Chondrocyte (in vitro differentiated cells): Measurements from ENCODE around the gene S100A13. TPM values are rescaled to one million over a fixed set of nuclear protein-coding genes. Genes with fewer than 3 reads are reported as not detected.

ENCODE experiments used
- DNase-seq: peaks from one replicate; pipeline ENCODE4 v3.0.0; 2021; ENCODE audit warnings: mixed read lengths, low spot score
- H3K27ac Mint-ChIP-seq: one replicate; pipeline ENCODE4 v1.8.0; 2021; ENCODE audit warnings: mild to moderate bottlenecking, moderate library complexity, mixed read lengths; ENCODE audit not compliant: unreplicated experiment
- H3K27me3 Mint-ChIP-seq: 2 replicates; pipeline ENCODE4 v1.8.0; 2021; ENCODE audit warnings: low read depth, mixed read lengths
- H3K36me3 Mint-ChIP-seq: 2 replicates; pipeline ENCODE4 v1.8.0; 2021; ENCODE audit warnings: low read depth, mixed read lengths
- H3K4me1 Mint-ChIP-seq: 2 replicates; pipeline ENCODE4 v1.8.0; 2021; ENCODE audit warnings: low read depth, mild to moderate bottlenecking, mixed read lengths
- H3K4me3 Mint-ChIP-seq: one replicate; pipeline ENCODE4 v1.8.0; 2021; ENCODE audit warnings: mild to moderate bottlenecking, moderate library complexity, mixed read lengths; ENCODE audit not compliant: unreplicated experiment
- H3K9me3 Mint-ChIP-seq: 2 replicates; pipeline ENCODE4 v1.8.0; 2021; ENCODE audit warnings: low read depth, mixed read lengths
- total RNA-seq: library from RNA; stranded (reverse); gene quantifications from 3 replicates; pipeline ENCODE4 v1.2.1, GENCODE V29; 2021
- TF ChIP-seq, protein P1 (sequence below): fragments of 200-600 bp; sonication (generic); IDR thresholded peaks from 2 replicates; pipeline ENCODE4 v1.5.0; 2021; ENCODE audit warnings: antibody characterized with exemption, mild to moderate bottlenecking, moderate library complexity

The S100A13 gene
- total RNA-seq, 1 donor from 2014 or later, result 113 TPM

DNA sequence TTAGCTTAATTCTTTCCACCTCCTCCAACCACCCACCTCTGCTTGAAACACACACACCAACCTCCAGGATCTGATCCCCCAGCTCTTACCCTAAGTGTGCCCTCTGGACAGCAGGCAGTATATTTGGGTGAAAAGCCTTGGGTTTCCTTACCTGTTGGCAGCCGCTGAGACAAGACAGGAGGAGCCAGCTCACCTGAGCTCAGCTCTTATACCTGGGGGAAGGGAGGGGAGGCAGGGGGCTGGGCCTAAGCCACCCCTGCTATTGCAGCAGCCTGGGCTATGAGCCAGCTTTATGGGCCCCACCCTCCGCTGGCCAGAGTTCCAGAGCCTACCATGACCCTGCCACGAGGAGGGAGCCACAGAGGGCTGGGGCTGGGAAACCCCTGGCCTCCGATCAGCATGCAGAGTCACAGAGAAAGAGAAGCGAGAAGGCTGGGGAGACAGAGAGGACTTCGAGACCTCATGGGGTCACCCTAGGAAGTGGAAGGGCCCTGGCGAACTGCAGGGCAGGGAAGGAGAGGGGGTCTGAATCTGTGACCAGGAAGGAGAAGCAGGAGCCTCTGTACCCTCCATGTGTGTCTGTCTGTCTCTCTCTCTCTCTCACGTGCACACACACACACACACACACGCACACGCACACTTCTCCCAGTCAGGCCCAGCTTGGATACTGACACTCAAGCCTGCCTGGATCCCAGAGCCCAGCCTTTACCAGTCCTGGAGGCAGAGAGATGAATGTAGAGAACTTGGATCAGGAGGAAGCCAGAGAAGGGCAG, 11.0 kb downstream of the S100A13 start, which contains the start of gene S100A14:
S100A14 (minus strand) TSS at position 182 of the 773 bp plus-strand sequence. CDS start 467 bp downstream, outside the sequence.
- peaks cover 10% of the 10 kb centered on the region for H3K36me3 Mint-ChIP-seq
- peaks cover 21% of the 10 kb centered on the region for H3K4me1 Mint-ChIP-seq
- H3K27me3 Mint-ChIP-seq, result no peaks in the 10 kb centered on the region
- H3K27ac Mint-ChIP-seq, result peak within 1 kb of the TSS; percentile 57
- no peak within 1 kb of the TSS for H3K4me3 Mint-ChIP-seq
- no peak for DNase-seq
- TF ChIP-seq, protein P1, sequence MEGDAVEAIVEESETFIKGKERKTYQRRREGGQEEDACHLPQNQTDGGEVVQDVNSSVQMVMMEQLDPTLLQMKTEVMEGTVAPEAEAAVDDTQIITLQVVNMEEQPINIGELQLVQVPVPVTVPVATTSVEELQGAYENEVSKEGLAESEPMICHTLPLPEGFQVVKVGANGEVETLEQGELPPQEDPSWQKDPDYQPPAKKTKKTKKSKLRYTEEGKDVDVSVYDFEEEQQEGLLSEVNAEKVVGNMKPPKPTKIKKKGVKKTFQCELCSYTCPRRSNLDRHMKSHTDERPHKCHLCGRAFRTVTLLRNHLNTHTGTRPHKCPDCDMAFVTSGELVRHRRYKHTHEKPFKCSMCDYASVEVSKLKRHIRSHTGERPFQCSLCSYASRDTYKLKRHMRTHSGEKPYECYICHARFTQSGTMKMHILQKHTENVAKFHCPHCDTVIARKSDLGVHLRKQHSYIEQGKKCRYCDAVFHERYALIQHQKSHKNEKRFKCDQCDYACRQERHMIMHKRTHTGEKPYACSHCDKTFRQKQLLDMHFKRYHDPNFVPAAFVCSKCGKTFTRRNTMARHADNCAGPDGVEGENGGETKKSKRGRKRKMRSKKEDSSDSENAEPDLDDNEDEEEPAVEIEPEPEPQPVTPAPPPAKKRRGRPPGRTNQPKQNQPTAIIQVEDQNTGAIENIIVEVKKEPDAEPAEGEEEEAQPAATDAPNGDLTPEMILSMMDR, result no peak
- H3K9me3 Mint-ChIP-seq, result no peaks in the 10 kb centered on the region

DNA sequence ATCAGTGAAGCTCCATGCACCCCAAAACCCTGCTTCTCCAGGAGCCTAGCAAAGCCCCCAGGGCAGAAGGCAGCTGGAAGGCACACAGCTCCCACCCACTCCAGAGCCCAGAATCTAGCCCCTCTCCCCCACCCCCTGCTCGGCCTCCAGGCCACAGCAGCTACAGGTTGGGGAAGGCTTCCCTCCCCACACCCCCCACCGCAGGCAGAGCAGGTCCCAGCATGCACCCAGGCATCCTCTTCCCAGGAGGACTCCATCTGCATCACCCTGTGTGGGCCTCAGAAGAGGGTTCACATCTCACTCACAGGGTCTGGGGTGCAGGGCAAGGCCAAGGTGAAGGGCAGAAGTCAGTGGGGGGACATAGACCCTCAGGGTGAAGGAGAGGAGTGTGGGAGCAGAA, 11.9 kb downstream of the S100A13 start:
- TF ChIP-seq, protein P1, result no peak
- DNase-seq, result no peak
- no peaks in the 10 kb centered on the region for H3K27me3 Mint-ChIP-seq
- H3K4me3 Mint-ChIP-seq, result no peak overlapping the region
- H3K4me1 Mint-ChIP-seq, result peaks cover 29% of the 10 kb centered on the region
- no peak overlapping the region for H3K27ac Mint-ChIP-seq
- H3K9me3 Mint-ChIP-seq, result no peaks in the 10 kb centered on the region
- H3K36me3 Mint-ChIP-seq, result peaks cover 7% of the 10 kb centered on the region

DNA sequence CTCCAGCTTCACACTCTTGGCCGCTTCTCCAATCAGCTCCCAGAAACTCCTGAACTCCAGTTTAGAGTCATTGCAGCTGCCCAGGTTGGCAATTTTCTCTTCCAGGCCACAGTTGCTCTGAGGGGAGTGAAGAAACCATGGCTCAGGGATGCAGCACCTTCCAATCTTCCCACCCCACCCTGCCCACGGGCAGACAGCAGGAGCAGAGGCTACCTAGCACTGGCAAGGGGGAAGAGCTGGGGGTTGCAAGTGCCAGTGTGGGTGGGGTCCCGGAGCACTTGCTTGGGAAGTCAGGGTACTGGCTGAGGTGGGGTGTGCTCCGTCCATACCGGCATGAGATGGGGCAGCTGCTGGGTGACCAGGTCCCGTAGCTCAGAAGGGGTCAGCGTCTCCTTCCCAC, 12.4 kb downstream of the S100A13 start:
- H3K9me3 Mint-ChIP-seq, result no peaks in the 10 kb centered on the region
- TF ChIP-seq, protein P1, result no peak
- H3K27ac Mint-ChIP-seq, result no peak overlapping the region
- H3K27me3 Mint-ChIP-seq, result no peaks in the 10 kb centered on the region
- peaks cover 34% of the 10 kb centered on the region for H3K4me1 Mint-ChIP-seq
- no peak overlapping the region for H3K4me3 Mint-ChIP-seq
- peaks cover 7% of the 10 kb centered on the region for H3K36me3 Mint-ChIP-seq
- no peak for DNase-seq

DNA sequence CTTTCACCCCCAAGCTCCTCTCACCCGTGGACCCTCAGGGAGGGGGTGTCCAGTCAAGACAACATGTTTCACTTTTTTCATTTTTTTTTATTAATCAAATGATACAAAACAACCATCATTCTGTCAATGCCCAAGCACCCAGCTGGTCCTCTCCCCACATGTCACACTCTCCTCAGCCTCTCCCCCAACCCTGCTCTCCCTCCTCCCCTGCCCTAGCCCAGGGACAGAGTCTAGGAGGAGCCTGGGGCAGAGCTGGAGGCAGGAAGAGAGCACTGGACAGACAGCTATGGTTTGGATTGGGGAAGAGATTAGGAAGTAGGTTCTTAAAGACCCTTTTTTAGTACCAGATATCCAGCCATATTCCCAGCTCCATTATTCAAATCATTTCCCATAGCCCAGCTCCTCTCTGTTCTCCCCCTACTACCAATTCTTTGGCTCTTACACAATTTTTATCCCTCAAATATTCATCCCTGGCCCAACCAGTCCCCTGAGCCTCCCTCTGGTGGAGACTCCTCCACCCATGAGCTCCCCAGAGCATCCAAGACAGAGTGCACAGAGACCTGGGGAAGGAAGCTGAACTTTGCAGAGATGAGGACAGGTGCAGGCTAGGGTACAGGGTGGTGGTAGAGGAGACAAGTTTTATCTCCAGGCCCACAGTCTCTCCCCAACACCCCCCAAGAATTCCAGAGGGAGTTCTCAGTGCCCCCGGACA, 13.0 kb downstream of the S100A13 start:
- Mint-ChIP-seq H3K4me1 (peaks cover 40% of the 10 kb centered on the region), H3K27ac (no peak overlapping the region), H3K36me3 (peaks cover 3% of the 10 kb centered on the region), H3K9me3 (no peaks in the 10 kb centered on the region), H3K4me3 (no peak overlapping the region), H3K27me3 (no peaks in the 10 kb centered on the region)
- no peak for DNase-seq
- TF ChIP-seq, protein P1, result no peak

DNA sequence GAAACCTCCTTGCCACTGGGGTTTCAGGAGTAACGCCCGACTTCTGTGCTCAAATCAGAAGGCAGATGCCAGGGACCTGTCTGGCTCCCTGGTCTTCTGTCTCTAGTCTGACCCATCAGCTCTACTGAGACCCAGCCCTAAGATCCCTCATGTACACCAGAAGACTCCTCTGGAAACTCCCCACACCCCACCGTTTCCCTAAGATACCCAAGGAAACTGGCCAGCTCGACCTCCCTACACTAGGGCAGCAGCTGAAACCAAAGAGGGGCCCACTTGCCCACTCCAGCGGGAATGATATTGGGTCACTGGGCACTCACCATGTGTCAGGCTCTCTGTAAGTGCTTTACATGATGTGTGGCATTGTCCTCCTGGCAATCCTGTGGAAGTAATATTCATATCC, 13.9 kb downstream of the S100A13 start:
- Mint-ChIP-seq H3K4me1 (peaks cover 49% of the 10 kb centered on the region), H3K36me3 (no peaks in the 10 kb centered on the region), H3K27ac (no peak overlapping the region), H3K4me3 (peak overlapping the region; percentile 90), H3K27me3 (no peaks in the 10 kb centered on the region), H3K9me3 (no peaks in the 10 kb centered on the region)
- TF ChIP-seq, protein P1, result no peak
- no peak for DNase-seq
